ENCODE measurements around the gene RPL39.

- TF ChIP-seq SUZ12 (IDR thresholded peaks at IDR 0.05; ENCODE audit: low read length) (no peak), CTCF (IDR thresholded peaks at IDR 0.05; ENCODE audit: control extremely low read depth in 1 of 3, insufficient read depth in 1 of 3, low read depth in 1 of 3, low read length in 3 of 3) (no peak), MAFK (IDR thresholded peaks at IDR 0.05; ENCODE audit: low read depth, low read length) (no peak), POLR2AphosphoS5 (IDR thresholded peaks at IDR 0.05; ENCODE audit: low read depth, low read length) (no peak), EP300 (IDR thresholded peaks at IDR 0.05; ENCODE audit: borderline replicate concordance in 1 of 2, low read depth in 2 of 2, low read length in 2 of 2) (no peak), BACH1 (IDR thresholded peaks at IDR 0.05; ENCODE audit: low read length) (no peak)
These were observed 35.4 kb downstream of the RPL39 start for GRCh38 chrX:119755981-119756533.
